NOMO-1 treated with dmso at 0.1 percent for 144 hours (cell line): ENCODE results near the gene CSNK1A1L.

Experiments
- DNase-seq: peaks from one replicate; lab custom pipeline; 2025; ENCODE audit not compliant: unreplicated experiment; lab: John Stamatoyannopoulos, UW

CSNK1A1L gene

GRCh38 chr13:37107456-37107855 lies 2.0 kb upstream of the CSNK1A1L start:
- no peak for DNase-seq

GRCh38 chr13:37106642-37107041 lies 1.2 kb upstream of the CSNK1A1L start:
- no peak for DNase-seq

- DNase-seq: no peak
Measured at GRCh38 chr13:37102896-37103295, 2.6 kb downstream of the CSNK1A1L start.

GRCh38 chr13:37101201-37101600 lies 4.3 kb downstream of the CSNK1A1L start:
- DNase-seq: no peak

DNA sequence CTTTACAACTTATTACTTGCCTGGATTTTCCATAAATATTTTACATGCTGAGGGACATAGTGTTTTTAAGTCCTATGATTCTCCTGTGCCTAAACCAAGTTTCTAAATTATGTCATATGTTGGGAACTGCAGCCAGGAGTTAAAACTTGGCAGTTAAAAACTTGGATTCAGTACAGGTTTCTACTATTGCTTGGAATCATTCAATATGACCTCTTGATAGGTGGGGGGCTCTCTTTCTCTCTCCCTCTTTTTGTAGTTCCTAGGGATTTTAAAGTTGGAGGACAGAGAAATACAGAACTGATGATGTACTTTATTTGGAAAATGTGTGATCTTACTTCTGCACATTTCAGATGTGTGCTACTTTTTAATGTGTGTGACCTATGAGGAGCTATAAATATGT lies 4.7 kb downstream of the CSNK1A1L start:
- no peak for DNase-seq

GRCh38 chr13:37097076-37097475 lies 8.4 kb downstream of the CSNK1A1L start:
- no peak for DNase-seq

- DNase-seq: no peak
Measured at GRCh38 chr13:37094840-37095239, 10.6 kb downstream of the CSNK1A1L start.

DNA sequence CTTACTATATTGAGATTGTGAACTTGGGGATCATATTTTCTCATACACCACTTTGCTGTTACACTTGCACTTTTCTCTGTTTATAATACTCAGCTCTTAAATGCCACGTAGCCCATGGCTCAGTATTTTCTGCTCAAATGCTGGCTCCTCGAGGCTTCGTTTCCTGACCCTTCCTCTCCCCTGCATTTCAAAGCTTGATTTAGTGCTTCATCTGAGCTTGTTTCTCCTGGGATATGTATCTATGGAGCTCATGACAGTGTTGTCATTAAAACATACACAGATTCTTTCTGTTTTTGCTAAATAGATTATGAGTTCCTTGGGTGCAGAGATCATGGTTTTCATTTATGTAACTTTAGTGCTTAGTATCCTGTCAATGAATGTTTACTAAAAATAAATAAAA lies 11.4 kb downstream of the CSNK1A1L start:
- no peak for DNase-seq

DNA sequence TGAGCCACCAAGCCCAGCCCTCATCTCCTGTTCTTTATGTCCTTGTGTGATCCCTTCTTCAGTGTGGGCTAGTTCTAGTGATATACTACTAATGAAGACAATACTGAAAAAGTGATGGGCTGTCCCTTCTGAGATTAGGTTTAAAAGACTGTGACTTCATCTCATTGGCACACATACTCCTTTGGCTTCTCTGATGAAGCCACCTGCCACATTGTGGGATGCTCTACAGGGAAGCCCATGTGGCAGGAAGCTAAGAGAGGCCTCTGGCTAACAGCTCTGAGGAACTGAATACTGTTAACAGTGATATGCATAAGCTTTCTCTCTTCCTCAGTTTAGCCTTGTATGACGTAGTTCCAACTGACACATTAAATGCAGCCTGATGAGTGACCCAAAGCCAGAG lies 13.6 kb downstream of the CSNK1A1L start:
- DNase-seq: no peak

GRCh38 chr13:37090912-37091311 lies 14.6 kb downstream of the CSNK1A1L start:
- no peak for DNase-seq

- no peak for DNase-seq
Measured at GRCh38 chr13:37089495-37089894, 16.0 kb downstream of the CSNK1A1L start.

DNA sequence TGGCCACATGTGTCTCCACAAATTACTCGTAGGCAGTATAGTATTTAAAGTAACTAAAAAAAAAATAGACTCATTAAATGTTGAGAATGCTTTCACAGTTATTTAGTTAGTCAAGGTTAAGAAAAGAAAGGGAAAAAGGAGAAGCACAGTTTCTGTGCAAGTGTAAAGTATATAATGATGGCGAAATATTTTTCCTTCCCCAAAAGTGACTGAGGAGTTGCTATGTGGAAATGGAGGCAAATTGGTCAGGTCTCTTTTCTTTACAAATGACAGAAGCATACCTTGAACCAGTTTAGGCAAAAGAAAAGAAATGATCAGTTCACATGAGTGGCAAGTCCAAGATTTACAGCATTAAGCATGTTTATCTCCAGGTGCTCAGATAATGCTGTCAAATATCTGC lies 18.0 kb downstream of the CSNK1A1L start:
- peak; percentile 43 for DNase-seq

GRCh38 chr13:37085606-37086005 lies 19.9 kb downstream of the CSNK1A1L start:
- no peak for DNase-seq

GRCh38 chr13:37076818-37077217 lies 28.6 kb downstream of the CSNK1A1L start:
- no peak for DNase-seq

DNA sequence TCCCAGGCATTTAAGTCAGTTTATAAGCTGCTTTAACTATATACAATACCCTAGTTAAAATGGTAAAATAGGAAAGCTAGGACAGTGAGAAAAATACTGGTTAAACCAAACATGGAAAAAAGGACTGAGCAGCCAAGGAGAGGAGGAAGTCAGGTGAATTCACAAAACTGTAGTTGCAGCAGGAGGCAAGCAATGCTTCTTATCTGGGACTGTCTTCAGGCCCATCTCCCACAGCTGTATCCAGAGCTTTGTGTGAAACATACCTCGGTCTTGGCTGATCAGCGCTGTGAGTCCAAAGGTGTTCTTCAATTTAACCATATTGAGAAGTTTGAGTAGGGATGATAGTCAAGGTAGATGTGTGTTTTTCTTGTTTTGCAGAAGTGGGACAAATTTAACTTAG lies 30.3 kb downstream of the CSNK1A1L start:
- no peak for DNase-seq

DNA sequence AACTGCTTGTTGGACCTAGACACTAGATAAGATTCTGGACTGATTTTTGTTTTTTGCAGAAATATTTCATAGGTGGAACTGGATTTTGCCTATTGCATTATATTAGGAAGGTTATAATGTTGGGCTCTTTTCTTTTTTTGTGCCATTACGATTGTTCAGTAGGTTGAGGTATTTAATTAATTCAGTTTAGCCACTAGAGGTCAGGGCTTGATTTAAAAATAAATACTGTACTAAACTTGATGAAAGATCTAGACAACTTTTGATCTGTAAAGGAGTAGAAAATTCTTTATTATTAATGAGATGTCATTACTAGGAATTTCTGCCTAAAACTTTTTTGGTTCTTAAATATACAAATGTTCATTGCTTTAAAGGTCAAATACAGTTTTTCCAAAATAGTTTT lies 30.8 kb downstream of the CSNK1A1L start:
- no peak for DNase-seq

DNA sequence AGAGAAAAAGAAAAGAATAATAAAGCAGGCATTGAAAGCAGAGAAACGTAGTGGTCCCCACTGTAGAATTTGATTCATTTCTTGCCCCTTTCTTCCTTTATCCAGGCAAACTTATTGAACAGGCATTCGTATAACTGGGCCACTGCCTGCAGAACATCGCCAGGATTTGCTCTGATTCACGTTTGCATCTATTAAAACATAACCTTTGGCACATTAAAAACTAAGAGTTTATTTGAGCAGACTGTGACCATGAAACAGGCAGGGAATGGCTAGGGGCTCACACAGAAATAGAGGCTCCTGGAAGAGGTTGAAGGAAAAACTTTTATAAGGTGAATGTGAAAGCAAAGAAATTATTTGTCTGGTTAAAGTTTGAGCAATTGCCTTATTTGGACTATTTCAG lies 33.4 kb downstream of the CSNK1A1L start:
- DNase-seq: no peak

GRCh38 chr13:37070956-37071355 lies 34.5 kb downstream of the CSNK1A1L start:
- no peak for DNase-seq

GRCh38 chr13:37070145-37070695 lies 35.2 kb downstream of the CSNK1A1L start:
- DNase-seq: no peak

- no peak for DNase-seq
Measured at GRCh38 chr13:37069597-37070103, 35.8 kb downstream of the CSNK1A1L start.

GRCh38 chr13:37068962-37069361 lies 36.5 kb downstream of the CSNK1A1L start:
- no peak for DNase-seq

GRCh38 chr13:37067874-37068273 lies 37.6 kb downstream of the CSNK1A1L start:
- DNase-seq: no peak

DNA sequence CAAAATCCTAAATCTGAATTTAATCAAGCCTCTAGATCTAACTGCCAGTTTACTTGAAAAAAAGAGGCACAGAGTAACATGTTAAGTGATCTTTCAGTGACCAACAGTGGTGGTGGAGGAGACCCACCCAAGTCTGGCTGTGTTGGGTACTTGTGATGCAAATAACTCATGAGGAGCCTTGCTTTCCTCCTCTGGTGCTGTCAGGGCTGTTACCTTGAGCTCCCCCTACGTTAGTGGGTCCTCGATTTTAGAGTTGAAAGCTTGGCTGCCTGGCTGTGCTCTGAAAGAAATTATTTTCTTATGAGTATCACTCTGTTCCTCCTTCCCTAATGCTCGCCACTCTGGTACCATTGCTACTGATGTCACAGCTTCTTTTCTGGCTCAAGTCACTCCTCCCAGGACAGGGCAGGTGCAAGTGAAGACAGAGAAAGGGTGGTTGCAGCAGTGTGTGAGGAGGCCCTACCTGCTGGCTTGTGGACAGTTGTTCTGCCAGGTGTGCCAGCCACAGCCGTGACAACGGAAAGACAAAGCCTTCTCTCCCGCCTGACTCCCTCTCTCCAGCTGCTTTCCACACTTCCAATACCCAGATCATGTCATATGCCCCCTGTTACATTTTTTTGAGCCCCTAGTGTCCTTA lies 39.5 kb downstream of the CSNK1A1L start:
- DNase-seq: no peak
